ENCODE results near the gene TNFSF9. TPM values are rescaled to one million over a fixed set of nuclear protein-coding genes. Genes with fewer than 3 reads are reported as not detected.
A peak's percentile ranks its signal among the peaks of the same experiment; 100 is the strongest.

Gene TNFSF9
- total and polyA plus RNA-seq, 2 donors (not counting 1 experiment from before 2014, with no cell fraction given) = 11.7 to 24.3 TPM

DNA sequence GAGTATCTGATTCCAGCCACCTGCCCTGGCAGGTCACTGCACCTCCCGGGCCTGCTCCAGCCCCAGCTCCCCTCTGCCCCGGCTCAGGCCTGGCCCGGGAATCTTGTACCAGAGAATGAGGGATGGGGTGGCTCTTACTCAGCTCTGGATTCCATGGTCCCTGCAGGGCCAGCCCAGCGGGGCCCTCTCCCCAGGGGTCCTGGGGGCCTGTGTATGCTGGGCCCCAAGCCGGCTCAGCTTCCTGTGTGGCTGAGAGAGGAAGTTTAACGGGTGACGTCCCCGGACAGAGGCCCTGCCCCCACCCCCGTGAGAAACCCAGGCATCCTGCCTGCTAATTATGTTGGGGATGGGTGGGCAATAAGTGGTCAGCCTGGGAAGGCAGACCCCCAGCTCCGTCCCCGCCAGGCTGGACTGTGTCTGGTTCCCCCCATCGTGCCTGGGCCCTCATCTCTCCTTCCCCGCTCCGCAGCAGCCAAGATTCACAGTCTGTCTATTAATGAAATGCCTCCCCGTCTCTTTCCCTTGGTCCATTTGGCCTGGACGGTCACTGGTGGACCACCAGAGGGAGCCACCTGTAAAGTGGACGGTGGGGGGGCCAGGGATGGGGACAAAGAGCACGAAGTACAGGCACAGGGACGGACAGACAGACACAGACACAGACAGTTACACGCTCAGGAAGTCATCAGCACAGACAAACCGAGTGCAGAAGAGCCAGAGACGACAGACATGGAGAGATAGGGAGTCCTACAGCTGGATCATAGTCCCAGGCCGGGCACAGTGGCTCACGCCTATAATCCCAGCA is 49.1 kb upstream of the TNFSF9 start, which contains the start of gene DENND1C:
DENND1C (minus strand) TSS at position 247 of the 802 bp plus-strand sequence; CDS start at position 155, 92 bp downstream.
- Mint-ChIP-seq H3K4me3 (peak within 1 kb of the TSS; percentile 98), H3K4me1 (peaks cover 26% of the 10 kb centered on the region), H3K9me3 (ENCODE audit: insufficient read depth) (no peaks in the 10 kb centered on the region), H3K27me3 (no peaks in the 10 kb centered on the region), H3K27ac (peak within 1 kb of the TSS; percentile 95)
- H2AFZ ChIP-seq (ENCODE audit: insufficient read depth, low read depth, low read length, poor library complexity, severe bottlenecking) = peak within 1 kb of the TSS; percentile 96
- ChIA-PET POLR2A (interaction anchor here (0.5 to 1.7 kb wide), 14 partner anchors 12 to 754 kb away, joined by 3 to 9 read pairs (median 4); partner anchors contain the start of genes CRB3 and SLC25A23), CTCF (interaction anchor here (0.7 to 2.3 kb wide), 14 partner anchors 9 to 872 kb away, joined by 3 to 8 read pairs (median 3); partner anchors contain the start of gene TUBB4A)
- H3K79me2 ChIP-seq (ENCODE audit: control insufficient read depth, insufficient read depth, low read length) = peaks cover 49% of the 10 kb centered on the region
- peaks cover 5% of the 10 kb centered on the region for H4K20me1 ChIP-seq (ENCODE audit: control insufficient read depth, insufficient read depth, low read length, poor library complexity, severe bottlenecking)
- peak within 1 kb of the TSS; percentile 89 to 95 for H3K27ac ChIP-seq (ENCODE audit: low read length in 2 of 2)
- peaks cover 0 to 26% of the 10 kb centered on the region in 2 experiments for H3K36me3 ChIP-seq (replicated peaks in 1 of 2; ENCODE audit: control extremely low read depth in 1 of 2, control insufficient read depth in 1 of 2, extremely low read depth in 1 of 2, insufficient read depth in 2 of 2, low read length in 1 of 2)
- H3K9me3 ChIP-seq (ENCODE audit: control extremely low read depth in 1 of 3, control insufficient read depth in 2 of 3, insufficient read depth in 1 of 3, low read length in 2 of 3) = peaks cover 0 to 3% (median 0%) of the 10 kb centered on the region in 3 donors
- H3K4me1 ChIP-seq (ENCODE audit: control insufficient read depth in 2 of 2, insufficient read depth in 2 of 2, low read length in 2 of 2) = peaks cover 13 to 23% of the 10 kb centered on the region in 2 donors
- no peaks in the 10 kb centered on the region for H3K27me3 ChIP-seq (replicated peaks in 1 of 4; ENCODE audit: control extremely low read depth in 1 of 4, control insufficient read depth in 3 of 4, insufficient read depth in 4 of 4, low read length in 3 of 4)
- peak within 1 kb of the TSS; percentile 61 to 97 (median 73) for H3K4me3 ChIP-seq (ENCODE audit: control extremely low read depth in 1 of 5, extremely low read depth in 1 of 5, insufficient read depth in 1 of 5, low read depth in 2 of 5, low read length in 4 of 5)
- peak; percentile 98 for ATAC-seq (ENCODE audit: low read depth)
- DNase-seq = peak; percentile 82
- intact Hi-C loops (cut with micrococcal nuclease) = loop anchor here (2.0 to 5.0 kb wide), 2 partner anchors 35 to 109 kb away; partner anchors contain the start of gene ALKBH7
- peak within 1 kb of the TSS; percentile 98 for H3K9ac ChIP-seq (ENCODE audit: low read length)
- peak within 1 kb of the TSS; percentile 88 for H3K4me2 ChIP-seq (replicated peaks; ENCODE audit: low read depth, low read length, poor library complexity, severe bottlenecking)
- no peak for TF ChIP-seq EZH2 (IDR thresholded peaks at IDR 0.05; ENCODE audit: borderline replicate concordance, insufficient read depth, low read depth, low read length, poor library complexity, severe bottlenecking)
- TF ChIP-seq, protein P1, sequence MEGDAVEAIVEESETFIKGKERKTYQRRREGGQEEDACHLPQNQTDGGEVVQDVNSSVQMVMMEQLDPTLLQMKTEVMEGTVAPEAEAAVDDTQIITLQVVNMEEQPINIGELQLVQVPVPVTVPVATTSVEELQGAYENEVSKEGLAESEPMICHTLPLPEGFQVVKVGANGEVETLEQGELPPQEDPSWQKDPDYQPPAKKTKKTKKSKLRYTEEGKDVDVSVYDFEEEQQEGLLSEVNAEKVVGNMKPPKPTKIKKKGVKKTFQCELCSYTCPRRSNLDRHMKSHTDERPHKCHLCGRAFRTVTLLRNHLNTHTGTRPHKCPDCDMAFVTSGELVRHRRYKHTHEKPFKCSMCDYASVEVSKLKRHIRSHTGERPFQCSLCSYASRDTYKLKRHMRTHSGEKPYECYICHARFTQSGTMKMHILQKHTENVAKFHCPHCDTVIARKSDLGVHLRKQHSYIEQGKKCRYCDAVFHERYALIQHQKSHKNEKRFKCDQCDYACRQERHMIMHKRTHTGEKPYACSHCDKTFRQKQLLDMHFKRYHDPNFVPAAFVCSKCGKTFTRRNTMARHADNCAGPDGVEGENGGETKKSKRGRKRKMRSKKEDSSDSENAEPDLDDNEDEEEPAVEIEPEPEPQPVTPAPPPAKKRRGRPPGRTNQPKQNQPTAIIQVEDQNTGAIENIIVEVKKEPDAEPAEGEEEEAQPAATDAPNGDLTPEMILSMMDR (IDR thresholded peaks at IDR 0.05) = no peak
- 16% methylated on average over 17 of the region's 24 CpGs for WGBS (ENCODE audit: insufficient coverage)
